B cell (primary cell): ENCODE data around the gene CLDN20.

ENCODE experiments used
- EZH2 ChIP-seq: IDR thresholded peaks from 2 replicates; pipeline ENCODE4 v1.6.1; 2012; ENCODE audit warnings: borderline replicate concordance, low read depth, mild to moderate bottlenecking, moderate library complexity, low read length; ENCODE audit not compliant: insufficient read depth, poor library complexity, severe bottlenecking
- TF ChIP-seq, protein P1 (sequence below): fragments of 200-600 bp; IDR thresholded peaks from one replicate; pipeline ENCODE4 v1.8.0; 2022; ENCODE audit warnings: antibody characterized with exemption, mild to moderate bottlenecking

- TF ChIP-seq, protein P1, sequence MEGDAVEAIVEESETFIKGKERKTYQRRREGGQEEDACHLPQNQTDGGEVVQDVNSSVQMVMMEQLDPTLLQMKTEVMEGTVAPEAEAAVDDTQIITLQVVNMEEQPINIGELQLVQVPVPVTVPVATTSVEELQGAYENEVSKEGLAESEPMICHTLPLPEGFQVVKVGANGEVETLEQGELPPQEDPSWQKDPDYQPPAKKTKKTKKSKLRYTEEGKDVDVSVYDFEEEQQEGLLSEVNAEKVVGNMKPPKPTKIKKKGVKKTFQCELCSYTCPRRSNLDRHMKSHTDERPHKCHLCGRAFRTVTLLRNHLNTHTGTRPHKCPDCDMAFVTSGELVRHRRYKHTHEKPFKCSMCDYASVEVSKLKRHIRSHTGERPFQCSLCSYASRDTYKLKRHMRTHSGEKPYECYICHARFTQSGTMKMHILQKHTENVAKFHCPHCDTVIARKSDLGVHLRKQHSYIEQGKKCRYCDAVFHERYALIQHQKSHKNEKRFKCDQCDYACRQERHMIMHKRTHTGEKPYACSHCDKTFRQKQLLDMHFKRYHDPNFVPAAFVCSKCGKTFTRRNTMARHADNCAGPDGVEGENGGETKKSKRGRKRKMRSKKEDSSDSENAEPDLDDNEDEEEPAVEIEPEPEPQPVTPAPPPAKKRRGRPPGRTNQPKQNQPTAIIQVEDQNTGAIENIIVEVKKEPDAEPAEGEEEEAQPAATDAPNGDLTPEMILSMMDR = no peak
- no peak for TF ChIP-seq EZH2
These were observed 17.0 kb upstream of the CLDN20 start for GRCh38 chr6:155246825-155247224.
